Measurements from ENCODE around the gene SPDYE17. TPM values are rescaled to one million over a fixed set of nuclear protein-coding genes. Genes with fewer than 3 reads are reported as not detected.
A peak's percentile ranks its signal among the peaks of the same experiment; 100 is the strongest.
"Not testable (repeated sequence)": the region's sequence is repeated elsewhere in the genome, so short reads cannot be mapped to it uniquely, and the experiment has no call there.

Gene SPDYE17
- total RNA-seq, 1 donor from 2014 or later, result not detected

- FAIRE-seq; DNase-seq (ENCODE audit: low read depth): not testable (repeated sequence)
Measured at GRCh38 chr7:76974336-76974735, 57.8 kb downstream of the SPDYE17 start.

DNA sequence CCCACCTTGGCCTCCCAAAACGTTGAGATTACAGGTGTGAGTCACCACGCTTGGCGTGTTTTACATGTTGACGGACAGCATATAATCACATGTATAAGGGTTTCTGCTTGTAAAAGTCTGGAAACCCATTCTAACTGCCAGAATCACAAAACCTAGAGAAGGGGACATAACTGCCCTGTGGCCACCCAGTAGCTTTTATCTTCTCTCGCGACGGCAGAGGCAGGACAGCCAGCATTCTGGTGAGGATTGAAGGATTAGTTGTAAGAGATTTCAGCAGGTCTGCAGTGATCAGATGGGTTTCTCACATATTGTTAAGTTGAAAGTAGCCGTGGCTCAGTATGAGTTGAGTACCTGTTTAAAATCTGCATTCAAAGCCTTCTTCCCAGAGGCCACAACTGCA, 59.8 kb downstream of the SPDYE17 start:
- peak; percentile 72 for FAIRE-seq
- not testable (repeated sequence) for H3K4me3 ChIP-seq (ENCODE audit: low read depth, low read length); H3K27me3 ChIP-seq (ENCODE audit: control insufficient read depth, insufficient read depth, low read length); DNase-seq (ENCODE audit: low read depth); H3K36me3 ChIP-seq (ENCODE audit: control insufficient read depth, insufficient read depth, low read length)

More at GRCh38 chr7:76974336-76974735, 57.8 kb downstream of the SPDYE17 start:
- not testable (repeated sequence) for H3K27me3 ChIP-seq (ENCODE audit: control insufficient read depth, insufficient read depth, low read length); H3K36me3 ChIP-seq (ENCODE audit: control insufficient read depth, insufficient read depth, low read length); H3K4me3 ChIP-seq (ENCODE audit: low read depth, low read length)

Other genes starting within 250 kb of the SPDYE17 start
- gene SPDYE18, start 30.2 kb upstream of the SPDYE17 start, total RNA-seq, result 0.13 TPM in 1 of 2 replicates, not detected in the other
- 2.1 and 2.4 TPM in 2 replicates for gene CCDC146, start 90.3 kb upstream of the SPDYE17 start, total RNA-seq
- gene FGL2, start 167.5 kb upstream of the SPDYE17 start, total RNA-seq, result under 0.01 and 0.53 TPM in 2 replicates

All from bronchial epithelial cell (primary cell).